Measurements from ENCODE around the gene ACKR1.

The ACKR1 gene

DNA sequence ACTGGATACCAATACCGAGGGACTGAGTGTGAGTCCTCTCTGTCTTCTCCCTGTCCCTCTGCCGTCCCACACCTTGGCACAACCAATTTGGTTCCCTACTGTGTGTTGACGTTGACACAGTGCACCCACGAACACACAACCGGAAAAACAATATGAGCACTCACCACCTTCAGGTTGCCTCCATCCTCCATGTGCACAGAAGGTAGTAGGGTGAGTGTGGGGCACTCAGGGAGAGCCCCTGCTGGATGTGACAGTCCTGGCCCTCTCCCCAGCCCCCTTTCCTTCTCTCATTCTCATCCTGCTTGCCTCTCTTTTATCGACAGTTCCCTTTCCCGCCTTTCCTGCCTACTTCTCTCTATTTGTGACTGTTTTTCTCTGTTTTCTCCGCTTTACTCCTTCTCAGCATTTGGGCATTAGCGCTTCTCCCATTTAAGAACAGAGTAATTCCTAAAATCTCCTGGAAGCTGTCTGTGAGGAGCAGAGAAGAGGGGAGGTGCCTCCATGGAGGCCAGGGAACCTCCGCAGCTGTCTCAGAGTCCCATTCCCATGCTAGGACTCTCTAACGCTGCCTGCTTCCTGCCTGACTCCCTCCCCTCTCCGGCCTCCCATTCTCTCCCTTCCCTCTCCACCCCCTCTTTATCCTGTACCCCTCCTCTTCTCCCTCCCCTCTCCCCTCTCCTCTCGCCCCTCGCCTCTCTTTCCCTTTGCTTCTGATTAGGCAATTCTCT, 16.9 kb upstream of the ACKR1 start:
- FAIRE-seq = no peak

DNA sequence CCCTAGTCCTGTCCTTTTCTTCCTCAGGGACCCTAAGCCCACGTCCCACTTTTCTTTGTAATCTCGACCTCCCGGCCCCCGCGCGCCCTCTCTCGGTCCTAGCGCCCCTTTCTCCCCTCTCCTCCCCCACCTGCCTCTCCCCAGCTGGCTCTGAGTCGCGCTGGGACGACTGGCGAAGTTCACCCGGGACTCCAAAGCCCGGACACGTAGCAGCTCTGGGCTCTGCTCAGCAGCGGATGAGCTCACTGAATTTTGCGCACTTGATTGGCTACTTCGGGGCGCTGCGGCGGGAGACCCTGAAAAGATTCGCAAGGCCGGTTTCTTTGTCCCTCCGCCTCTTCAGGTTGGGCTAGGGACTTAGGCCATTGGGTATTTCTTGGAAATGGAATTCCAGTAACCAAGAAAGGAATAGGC, 16.3 kb upstream of the ACKR1 start:
- FAIRE-seq = no peak

DNA sequence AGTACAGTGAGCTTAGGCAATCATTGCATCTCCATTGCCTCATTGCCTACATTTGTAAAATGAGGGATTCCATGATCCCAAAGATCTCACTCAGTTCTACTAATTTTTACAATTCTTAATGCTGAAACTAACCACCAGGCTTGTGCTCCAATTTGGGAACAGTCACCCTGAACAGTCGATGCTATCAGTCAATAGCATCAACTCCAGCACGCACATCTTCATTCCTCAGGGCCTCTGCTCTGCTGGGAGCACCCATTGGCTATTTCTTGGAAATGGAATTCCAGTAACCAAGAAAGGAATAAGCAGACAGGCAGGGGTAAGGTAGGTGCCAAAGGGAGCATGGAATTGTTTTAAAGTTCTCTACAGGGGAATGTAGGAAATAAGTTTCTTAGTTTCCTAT, 14.2 kb upstream of the ACKR1 start:
- FAIRE-seq = no peak

DNA sequence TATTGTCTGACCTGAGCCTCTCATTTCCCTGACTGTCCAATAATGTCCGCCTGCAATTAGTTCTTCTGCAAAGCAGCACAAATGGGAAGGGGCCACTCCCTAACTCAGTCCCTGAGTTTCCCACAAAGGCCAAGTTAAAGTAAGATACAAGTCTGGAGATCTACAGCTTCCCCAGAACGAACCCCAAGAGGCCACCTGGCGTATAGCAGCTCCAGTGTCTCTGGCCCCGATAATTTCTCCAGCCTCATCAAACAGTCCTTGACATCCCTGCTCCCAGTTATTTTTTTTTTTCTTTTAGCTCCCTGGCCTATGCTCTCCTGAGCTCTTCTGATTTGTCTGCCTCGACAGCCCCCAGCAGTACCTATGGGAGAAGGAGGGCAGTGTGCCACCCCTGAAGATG, 8.1 kb upstream of the ACKR1 start:
- no peak for FAIRE-seq

DNA sequence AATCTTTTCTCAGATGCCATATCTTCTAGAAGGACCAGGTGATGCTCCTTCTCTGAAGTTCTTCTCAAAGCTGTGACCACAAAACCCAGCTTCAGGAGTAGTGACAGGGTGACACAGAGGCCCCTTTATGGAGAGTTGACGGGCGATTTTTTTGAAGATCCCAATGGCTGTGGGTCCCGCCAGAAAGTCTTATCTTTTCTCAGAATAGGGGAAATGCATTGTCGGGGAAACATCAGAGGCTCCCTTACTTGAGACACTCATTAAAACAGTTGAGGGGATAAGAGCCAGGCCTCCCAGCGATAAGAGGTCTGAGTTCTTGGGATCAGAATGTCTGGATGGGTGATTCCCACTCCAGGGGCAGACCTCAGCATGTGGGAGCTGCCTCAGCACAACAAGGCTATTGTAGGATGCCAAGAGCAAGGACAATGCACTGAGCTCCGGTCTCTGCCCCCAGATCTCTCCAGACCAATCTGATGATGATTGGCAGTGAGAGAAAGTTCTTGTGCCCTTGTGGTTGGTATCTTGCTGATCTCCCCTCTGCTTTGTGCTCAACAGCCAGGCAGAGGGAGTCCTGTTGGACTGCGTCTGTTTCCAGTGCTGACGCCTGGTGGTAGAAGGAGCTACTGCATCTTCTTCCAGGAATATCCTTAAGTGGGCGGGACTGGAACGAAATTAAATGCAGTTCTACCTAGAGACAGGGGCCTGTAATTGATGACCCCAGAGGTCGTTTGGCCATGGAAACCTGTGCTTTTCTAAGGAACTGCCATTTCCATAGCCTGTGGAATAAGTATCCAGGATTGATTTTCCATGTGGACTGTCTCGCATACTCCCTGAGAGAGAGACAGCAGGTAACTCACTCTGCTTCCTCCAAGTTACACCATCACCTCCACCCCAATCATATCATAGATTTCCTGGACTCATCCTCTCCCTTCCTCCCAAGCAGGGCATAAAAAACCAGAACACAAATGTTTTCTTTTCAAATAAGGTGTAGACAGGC, 6.8 kb upstream of the ACKR1 start:
- no peak for FAIRE-seq

DNA sequence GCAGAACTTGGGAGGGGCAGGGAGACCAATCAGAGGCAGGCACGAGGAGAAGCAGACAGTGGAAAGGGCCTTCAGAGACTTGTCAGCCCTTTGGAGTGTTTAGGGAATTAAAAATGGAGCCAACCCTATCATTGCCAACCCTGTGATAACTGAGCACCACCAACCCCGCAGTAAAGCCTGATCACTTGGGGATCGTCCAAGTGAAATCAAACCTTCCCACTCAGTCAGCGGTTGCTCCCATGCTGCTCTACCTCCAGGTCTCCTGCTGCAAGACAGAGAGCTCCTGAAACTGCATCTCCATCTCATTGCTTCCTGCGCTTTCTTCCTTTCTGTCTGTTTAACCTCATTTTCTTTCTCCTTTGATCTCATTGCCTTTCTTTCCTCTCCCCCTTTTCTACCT, 4.8 kb upstream of the ACKR1 start:
- no peak for FAIRE-seq

DNA sequence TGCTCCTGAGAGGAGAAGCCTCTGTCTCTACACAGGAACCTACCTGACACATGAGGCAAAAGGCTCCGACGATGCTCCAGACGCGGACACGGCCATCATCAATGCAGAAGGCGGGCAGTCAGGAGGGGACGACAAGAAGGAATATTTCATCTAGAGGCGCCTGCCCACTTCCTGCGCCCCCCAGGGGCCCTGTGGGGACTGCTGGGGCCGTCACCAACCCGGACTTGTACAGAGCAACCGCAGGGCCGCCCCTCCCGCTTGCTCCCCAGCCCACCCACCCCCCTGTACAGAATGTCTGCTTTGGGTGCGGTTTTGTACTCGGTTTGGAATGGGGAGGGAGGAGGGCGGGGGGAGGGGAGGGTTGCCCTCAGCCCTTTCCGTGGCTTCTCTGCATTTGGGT, 3.9 kb upstream of the ACKR1 start:
- no peak for FAIRE-seq

DNA sequence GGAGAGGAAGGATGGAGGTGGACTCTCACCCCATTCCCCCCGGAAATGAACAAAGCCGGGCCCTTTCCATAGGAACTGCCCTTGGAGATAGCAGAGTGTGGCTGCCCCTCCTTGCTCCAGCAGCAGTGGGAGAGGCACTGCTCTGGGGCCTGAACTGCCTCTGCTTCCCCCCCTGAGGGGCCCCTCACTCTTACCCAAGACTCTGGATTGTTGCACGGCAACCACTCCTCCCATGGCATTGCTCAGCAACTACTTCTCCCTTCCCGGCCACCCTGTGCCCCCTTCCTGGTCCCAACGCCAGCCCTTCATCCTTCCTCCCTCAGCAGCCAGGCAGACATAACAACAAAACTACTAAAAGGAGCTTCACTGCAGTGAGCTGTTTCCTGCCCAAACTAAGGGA, 3.0 kb upstream of the ACKR1 start:
- no peak for FAIRE-seq

DNA sequence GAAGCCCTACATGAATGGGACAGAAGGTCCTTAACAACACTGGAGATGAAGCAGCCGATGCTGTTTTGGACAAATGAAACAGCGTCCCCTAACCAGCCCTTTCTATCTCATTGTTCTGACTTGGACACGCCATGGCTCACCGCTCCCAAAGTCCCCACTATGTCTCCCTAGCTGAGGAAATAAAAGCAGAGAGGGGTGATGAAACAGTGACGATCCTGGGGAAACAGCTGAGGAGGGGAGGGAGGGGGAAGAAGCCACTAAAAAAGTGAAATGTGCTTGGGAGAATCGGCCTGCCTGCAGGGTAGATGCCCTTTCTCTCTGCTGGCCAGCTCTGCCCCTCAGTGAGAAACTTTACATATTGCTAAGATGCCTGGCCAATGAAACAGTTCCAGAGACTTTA, 1.1 kb upstream of the ACKR1 start:
- FAIRE-seq = no peak

DNA sequence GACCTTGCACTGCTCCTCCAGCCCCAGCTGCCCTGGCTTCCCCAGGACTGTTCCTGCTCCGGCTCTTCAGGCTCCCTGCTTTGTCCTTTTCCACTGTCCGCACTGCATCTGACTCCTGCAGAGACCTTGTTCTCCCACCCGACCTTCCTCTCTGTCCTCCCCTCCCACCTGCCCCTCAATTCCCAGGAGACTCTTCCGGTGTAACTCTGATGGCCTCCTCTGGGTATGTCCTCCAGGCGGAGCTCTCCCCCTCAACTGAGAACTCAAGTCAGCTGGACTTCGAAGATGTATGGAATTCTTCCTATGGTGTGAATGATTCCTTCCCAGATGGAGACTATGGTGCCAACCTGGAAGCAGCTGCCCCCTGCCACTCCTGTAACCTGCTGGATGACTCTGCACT, 550 bp downstream of the ACKR1 start:
- FAIRE-seq = no peak

DNA sequence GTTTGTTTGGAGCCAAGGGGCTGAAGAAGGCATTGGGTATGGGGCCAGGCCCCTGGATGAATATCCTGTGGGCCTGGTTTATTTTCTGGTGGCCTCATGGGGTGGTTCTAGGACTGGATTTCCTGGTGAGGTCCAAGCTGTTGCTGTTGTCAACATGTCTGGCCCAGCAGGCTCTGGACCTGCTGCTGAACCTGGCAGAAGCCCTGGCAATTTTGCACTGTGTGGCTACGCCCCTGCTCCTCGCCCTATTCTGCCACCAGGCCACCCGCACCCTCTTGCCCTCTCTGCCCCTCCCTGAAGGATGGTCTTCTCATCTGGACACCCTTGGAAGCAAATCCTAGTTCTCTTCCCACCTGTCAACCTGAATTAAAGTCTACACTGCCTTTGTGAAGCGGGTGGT, 1.4 kb downstream of the ACKR1 start:
- FAIRE-seq = no peak

DNA sequence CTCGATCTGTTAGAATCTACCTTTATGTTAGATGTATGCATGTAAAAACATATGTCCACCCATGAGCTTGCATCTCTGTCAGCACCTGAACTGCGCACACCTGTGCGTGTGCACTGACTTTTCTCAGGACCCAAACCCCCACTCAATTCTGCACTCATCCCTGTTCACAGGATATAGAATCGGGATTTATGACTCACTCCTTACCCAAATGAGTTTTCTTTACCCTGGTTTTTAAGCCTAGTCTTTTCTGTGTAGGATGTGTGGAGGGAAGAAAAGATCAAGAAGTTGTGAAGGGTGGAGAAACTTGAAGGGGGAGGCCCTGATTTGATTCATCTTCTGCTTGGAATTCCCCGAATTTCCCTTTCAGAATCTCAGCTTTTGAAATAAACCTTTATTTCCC, 2.4 kb downstream of the ACKR1 start:
- FAIRE-seq = no peak

DNA sequence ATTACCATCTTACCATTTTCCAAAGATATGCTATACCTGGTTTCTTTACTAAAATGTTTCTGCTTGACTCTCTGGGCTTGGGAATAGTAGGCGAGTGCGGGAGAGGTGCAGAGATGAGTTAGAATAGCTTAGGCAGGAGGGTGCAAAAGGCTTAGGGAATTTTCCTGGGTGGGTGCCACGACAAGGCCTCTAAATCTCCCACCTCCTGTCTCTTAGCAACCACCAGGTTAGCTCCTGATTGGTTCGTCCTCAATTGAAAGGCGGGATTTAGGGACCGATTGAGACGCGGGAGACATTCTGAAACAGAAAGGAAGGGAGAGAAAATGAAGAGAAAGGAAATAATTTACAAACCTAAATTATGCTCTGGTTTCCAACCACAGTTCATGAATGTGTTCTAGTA, 3.1 kb downstream of the ACKR1 start:
- no peak for FAIRE-seq

DNA sequence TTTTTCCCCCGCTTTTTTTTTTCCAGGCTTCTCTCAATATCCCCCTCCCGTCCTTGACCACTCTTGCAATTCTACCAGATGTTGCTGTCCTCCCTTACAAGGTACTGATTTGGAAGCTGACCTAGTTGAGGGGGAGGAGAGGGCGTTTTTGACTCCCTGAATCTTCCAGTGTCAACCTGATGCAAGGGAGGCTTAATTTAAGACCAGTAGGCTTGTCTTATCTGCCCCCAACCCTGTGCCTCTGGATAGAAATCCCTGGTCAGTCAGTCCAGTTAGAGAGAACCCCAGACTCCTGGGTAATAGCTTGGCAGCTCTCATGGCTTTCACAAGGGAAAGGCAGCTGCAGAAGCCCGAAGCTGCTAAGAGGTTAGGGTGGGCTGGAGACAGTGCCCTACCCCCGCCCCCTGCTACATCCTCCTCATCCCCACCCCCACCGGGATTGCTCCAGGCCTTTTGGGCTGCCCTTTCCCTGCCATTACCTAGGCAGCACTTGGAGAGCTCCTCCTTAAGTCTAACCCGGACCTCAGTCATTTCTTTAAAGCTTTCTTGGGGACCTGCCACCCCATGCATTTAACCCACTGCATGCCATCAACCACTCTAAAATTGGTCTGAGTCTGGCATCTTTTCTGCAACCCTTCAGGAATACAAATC, 3.6 kb downstream of the ACKR1 start:
- no peak for FAIRE-seq

DNA sequence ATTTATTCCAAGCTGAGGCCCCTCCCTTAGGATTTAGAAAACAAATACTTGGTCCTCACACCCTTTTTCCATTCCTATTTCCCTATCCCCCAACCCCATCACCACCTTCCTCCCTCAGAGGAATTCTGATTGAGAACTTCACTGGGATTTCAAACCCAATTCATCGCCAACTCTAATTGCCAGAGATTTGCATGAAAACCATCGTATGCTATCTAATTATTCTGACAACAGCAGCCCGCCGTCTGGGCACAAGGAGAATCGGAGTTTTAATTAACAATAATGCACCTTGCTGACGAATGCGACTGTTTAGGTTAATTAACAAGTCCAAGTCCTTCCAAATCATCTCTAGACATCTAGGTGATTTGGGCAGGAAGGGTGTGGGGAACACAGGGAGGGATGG, 4.4 kb downstream of the ACKR1 start:
- FAIRE-seq = no peak

DNA sequence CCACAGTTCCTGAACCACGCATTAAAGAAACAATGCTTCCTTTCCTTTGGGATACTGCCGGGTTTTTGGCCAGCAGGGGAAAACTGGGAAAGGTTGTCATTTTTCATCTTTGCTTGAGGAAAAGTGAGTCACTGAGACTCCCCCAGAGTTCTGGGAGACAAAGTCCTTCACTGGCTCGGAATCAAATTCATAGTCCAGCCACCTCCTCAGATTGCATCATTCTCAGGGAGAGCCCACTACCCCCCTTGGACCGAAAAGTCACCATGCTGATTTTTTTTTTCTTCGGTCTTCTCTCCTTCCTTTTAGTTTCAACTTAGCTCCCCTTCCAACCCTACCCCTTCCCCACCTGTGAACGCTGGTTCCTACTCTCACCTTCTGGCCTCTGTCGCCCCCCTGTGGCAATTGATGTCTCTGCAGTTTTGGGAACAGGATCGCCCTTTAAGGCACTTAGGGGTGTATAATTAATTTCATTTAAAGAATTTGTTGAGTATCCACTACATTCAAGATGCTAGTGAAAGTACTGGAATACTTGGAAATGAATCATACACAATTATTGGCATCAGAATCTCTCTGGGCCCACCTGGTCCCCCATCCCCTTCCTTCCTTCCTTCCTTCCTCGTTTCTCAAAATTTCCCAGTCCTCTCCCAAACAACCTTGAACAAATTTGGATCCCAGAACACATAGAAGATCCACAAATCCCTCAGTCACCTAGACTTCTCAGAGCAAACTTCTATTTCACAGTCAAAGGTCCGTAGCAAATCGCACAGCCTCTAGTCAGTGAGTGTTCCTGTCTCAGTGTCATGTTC, 6.9 kb downstream of the ACKR1 start:
- FAIRE-seq = no peak

DNA sequence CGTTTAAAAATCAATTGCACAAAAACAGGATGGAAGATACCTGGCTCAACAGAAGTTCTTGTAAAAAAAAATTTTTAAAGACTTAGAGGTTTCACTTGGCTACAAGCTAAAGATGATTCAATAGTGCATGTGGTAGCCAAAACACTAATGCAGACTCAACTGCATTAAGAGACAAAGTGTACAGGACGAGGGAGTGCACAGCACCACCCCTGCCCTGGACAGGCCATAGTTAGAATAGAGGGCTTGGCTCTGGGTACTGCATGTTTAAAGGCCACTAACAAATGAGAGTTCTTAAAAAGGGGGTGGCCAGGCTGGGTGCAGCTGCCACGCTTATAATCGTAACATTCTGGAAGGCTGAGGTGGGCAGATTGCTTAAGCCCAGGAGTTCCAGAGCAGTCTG, 7.9 kb downstream of the ACKR1 start:
- no peak for FAIRE-seq

DNA sequence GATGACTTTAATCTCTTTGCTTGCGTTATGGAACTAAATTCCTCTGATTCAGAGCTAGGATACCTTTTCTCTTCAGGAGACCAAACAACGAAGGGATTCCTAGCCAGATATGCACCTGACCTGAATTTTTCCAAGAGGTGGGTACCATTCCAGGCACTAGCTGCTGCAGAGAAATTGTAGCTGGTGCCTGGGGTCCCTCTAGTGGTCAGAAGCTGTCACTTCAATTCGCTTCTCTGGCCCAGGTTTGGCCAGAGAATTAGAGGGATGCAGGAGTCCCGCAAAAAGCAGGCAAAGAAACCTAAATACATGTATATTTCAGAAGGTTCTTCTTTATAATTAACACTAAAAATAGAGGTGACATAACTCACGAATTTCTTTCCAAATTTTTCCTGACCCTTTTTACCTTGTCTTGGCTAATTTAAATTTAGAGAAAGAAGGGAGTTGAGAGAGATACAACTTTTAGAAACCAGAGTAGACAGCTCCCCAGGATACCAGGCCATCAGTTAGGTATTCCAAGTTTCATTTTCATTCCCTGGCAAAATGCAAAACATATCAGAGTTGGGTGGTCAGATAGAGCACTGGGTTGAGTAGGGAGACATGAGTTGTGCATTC, 9.6 kb downstream of the ACKR1 start:
- no peak for FAIRE-seq

DNA sequence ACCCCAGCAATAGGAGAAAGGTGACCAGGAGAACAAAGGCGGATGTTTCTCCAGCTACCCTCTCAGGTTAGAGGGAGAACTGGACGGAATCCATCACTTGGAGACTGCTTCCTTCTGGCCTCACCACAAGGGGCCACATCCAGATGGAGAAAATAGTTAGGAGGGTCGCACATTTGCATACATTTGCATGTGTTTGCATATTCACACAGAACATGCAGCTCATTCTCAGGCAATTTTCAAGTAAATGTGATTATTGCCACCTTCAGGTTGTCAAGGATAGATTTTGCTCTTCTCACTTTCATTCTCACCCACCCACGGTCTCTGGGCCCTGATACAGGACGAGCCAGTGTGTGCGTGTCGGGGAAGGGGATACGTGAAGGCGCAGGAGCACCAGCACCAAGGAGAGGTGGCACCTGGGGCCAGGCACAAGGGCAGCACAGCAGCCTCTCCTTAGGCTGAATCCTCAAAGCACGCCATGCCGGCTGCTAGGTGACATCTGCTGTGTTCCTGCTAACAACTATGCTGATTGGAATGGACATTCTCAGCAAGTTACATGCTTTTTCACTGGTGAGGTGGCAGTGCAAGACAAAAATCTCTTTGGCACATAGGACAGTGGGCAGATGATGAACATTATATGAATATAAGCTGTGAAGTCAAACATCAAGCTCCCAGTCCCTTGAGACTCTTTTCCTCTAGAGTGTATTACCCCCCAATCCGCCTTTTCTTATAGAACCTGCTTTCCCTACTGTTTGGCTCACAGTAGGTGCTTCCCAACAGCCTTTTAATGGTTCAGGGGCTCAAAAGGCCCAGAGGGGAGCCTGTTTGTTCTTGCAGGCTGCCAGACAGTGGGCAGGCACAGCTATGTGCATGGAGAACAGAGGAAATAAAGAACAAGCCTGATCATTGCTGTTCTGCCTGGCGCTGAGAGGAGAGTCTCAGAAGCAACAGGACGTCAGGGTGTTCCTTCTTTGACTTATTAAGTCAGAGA, 14.3 kb downstream of the ACKR1 start:
- FAIRE-seq = no peak

DNA sequence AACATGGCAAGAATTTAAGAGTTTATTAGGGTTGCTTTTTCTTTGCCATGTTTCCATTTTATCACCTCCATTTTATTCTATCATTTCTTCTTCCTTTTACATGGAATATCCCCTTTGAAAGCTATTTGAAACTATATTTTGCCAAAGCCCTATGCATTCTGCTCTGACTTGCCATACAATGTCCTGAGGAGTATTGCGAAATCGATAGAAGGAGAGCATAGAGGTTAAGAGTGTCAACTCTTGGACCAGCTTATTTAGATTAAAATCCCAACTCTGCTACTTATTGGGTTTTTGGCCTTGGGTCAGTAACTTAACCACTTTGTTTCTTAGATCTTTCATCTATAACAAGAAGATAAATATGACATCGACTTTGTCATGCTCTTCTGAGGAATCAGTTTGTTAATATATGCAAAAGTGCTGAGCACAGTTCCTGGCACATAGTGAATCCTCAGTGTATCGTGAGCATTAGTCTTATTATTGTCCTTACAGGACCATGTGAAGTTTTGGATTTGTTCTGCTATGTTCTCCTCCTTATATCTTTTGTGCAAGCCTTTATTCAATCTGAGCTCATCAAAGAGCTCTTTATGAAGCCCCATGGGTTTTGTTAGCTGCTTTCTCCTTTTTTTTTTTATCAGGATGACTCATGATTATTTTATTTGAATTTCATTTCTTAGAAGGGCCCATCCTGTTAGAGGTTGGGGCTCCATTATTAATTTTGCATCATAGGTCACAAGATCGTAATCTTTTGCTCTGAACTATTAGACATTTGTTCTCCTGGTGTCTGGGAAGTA, 17.6 kb downstream of the ACKR1 start:
- FAIRE-seq = no peak

All from colon (tissue), 2 donors.